Measurements from ENCODE around the gene EXOSC1. TPM values are rescaled to one million over a fixed set of nuclear protein-coding genes. Genes with fewer than 3 reads are reported as not detected.
"Not testable (repeated sequence)": the region's sequence is repeated elsewhere in the genome, so short reads cannot be mapped to it uniquely, and the experiment has no call there.

EXOSC1 gene
- total RNA-seq, 1 donor from 2014 or later: 34.2 TPM

DNA sequence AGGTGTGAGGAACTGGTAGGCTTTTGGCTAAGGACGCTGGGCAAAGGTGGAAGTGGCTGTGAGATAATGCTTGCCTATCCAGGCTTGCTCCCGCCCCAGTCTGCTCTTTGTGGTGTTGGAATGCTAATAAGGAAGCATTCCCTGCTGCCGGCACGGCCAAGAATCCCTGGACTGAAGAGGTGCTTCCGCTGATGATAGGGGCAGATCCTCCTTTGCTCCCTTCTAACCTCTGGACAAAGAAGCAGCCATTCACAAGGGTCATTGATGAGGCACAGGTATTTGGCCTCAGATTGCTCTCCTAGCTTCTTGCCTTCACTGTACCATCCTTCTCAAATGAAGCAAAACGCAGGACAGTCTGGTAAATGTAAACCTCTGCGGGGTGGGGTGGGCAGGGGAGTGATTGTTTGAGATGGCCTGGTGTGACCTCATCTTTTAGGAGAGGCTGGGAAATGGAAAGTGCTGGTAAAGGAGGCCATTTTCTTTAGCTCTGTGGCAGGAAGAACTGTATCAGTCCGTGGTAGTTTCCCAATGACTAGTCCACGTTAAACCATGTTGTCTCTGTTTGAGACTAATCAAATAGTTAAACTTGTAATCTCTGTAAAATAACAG lies 18.1 kb downstream of the EXOSC1 start:
- no peak for DNase-seq (ENCODE audit: low read depth)
- peak overlapping the region; percentile 98 for H3K4me3 ChIP-seq (ENCODE audit: low read depth, low read length)
- TF ChIP-seq, protein P1, sequence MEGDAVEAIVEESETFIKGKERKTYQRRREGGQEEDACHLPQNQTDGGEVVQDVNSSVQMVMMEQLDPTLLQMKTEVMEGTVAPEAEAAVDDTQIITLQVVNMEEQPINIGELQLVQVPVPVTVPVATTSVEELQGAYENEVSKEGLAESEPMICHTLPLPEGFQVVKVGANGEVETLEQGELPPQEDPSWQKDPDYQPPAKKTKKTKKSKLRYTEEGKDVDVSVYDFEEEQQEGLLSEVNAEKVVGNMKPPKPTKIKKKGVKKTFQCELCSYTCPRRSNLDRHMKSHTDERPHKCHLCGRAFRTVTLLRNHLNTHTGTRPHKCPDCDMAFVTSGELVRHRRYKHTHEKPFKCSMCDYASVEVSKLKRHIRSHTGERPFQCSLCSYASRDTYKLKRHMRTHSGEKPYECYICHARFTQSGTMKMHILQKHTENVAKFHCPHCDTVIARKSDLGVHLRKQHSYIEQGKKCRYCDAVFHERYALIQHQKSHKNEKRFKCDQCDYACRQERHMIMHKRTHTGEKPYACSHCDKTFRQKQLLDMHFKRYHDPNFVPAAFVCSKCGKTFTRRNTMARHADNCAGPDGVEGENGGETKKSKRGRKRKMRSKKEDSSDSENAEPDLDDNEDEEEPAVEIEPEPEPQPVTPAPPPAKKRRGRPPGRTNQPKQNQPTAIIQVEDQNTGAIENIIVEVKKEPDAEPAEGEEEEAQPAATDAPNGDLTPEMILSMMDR (conservative IDR thresholded peaks at IDR 0.05; ENCODE audit: low read depth, low read length): no peak

DNA sequence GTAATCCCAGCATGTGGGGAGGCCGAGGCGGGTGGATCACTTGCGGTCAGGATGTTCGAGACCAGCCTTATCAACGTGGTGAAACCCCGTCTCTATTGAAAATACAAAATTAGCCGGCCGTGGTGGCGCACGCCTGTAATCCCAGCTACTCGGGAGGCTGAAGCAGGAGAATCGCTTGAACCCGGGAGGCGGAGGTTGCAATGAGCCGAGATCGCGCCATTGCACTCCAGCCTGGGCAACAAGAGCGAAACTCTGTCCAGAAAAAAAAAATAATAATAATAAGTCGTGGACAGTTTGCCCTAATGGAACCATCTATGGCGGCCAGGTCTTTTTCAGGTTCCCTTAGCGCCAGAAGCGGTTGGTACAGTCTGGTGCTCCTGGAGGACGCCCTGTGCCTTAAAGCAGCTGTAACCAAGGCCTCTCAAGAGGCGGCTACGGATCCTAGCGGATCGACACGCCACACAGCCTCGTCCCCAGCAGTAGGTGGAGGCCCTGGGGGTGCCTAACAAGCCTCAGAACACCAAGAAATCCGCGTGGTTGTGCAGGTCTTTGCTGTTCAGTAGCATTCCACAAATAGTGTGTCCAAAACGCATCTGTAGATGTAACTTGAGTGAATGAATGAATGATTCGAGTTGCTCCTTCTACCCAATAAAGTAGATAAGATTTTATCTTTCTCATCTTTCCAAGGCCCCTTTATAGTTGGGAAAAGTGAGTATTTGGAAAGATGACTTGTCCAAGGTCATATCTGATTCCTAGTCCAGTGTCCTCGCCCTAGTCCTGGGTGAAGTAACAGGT lies 18.8 kb downstream of the EXOSC1 start:
- H3K4me3 ChIP-seq (ENCODE audit: low read depth, low read length): peak overlapping the region; percentile 98
- no peak for DNase-seq (ENCODE audit: low read depth)
- TF ChIP-seq, protein P1 (conservative IDR thresholded peaks at IDR 0.05; ENCODE audit: low read depth, low read length): no peak

DNA sequence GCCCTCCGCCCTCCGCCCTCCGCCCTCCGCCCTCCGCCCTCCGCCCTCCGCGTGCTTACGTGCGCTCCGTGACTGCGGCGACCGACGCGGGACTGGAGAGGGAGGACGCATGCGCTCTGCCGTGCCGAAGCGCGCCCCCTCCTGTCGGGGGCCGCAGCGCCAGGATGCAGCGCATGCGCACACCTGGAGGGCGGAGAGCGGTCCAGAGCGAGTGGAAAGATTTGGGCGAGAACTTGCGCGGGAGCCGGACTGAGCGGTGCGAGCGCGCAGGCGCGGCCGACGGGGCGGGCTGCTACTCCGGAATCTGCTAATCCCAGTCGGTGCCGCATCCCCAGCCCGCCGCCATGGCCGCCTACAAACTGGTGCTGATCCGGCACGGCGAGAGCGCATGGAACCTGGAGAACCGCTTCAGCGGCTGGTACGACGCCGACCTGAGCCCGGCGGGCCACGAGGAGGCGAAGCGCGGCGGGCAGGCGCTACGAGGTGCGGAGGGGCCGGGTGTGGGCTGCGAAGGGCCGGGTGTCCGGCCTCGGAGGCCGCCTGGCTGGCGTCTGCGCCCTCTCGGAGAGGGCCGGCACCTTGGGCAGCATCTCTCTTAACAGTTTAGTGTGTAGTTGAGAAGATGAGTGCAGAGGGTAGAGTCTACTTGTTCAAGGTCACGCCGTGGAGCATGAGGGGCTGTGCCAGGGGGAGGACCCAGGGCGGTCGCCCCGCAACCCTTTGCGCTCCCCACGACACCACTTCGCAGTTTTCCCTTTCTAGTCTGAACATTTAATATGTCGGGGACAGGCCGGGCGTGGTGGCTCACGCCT lies 19.6 kb downstream of the EXOSC1 start, which contains the start of gene PGAM1:
PGAM1 (plus strand) TSS at position 228 of the 812 bp plus-strand sequence; CDS start at position 345, 117 bp downstream.
- H3K4me3 ChIP-seq (ENCODE audit: low read depth, low read length): peak within 1 kb of the TSS; percentile 98
- TF ChIP-seq, protein P1 (conservative IDR thresholded peaks at IDR 0.05; ENCODE audit: low read depth, low read length): peak; percentile 64
- DNase-seq (ENCODE audit: low read depth): no peak

DNA sequence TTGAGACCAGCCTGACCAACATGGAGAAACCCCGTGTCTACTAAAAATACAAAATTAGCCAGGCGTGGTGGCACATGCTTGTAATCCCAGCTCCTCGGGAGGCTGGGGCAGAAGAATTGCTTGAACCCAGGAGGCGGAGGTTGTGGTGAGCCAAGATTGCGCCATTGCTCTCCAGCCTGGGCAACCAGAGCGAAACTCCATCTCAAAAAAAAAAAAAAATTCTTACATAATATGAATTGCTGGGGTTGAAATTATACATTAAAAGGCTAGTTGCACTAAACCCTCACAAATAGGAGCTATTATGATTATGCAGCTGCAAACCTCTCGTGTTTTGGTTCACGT lies 22.1 kb downstream of the EXOSC1 start:
- not testable (repeated sequence) for DNase-seq (ENCODE audit: low read depth); H3K4me3 ChIP-seq (ENCODE audit: low read depth, low read length)

DNA sequence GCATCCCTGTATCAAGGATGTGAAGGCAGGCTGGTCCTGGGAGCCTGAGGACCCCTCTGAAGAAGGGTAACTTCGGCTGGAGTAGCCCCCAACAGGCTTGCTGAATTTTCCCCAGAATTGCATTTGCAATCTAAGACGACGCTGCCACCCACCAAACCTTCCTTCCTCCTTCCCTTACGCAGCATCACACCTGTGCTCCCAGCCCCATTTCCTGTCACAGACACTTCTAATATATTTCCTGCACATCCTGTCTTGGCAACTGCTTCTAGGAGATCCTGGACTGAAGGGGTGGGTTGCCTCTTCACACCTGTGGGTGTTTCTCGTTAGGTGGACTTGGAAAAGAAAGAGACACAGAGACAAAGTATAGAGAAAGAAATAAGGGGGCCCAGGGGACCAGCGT lies 29.2 kb downstream of the EXOSC1 start:
- TF ChIP-seq, protein P1 (conservative IDR thresholded peaks at IDR 0.05; ENCODE audit: low read depth, low read length): no peak
- no peak overlapping the region for H3K4me3 ChIP-seq (ENCODE audit: low read depth, low read length)
- no peak for DNase-seq (ENCODE audit: low read depth)

DNA sequence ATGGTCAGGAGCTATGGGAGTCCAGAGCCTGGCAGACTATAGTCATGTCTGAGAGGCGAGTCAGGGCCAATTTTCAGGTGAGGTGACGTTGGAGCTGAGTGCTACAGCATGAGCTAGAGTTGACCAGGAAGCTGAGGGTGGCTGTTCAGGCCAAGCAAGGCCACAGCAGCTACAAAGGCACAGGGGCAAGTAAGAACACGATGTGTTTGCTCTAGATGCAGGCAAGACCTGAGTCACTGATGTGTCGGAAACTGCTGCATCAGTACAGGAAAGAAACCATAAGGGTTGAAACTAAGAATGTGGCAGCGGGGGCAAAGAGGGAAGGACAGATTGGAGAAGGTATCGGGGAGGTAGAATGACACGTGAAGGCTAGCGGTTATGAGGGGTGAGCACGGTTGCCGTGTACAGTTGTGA lies 32.9 kb downstream of the EXOSC1 start:
- TF ChIP-seq, protein P1 (conservative IDR thresholded peaks at IDR 0.05; ENCODE audit: low read depth, low read length): no peak
- H3K4me3 ChIP-seq (ENCODE audit: low read depth, low read length): no peak overlapping the region
- DNase-seq (ENCODE audit: low read depth): no peak

DNA sequence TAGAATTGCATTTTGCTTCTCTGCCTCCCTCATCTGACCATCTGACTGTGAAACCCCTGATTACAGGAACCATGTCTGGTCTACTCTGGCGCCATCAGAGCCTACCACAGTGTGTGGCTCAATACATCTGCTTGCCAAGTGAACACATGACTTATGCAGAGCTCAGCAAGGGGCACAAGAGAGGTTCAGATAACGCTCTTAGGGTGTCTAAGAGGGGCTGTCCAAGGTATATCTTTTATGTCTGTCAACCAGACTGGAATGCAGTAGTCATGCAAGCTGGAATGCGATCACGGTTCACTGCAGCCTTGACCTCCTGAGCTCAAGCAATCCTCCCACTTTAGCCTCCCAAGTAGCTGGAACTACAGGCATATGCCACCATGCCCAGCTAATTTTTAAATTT lies 34.4 kb downstream of the EXOSC1 start:
- DNase-seq (ENCODE audit: low read depth): no peak
- TF ChIP-seq, protein P1 (conservative IDR thresholded peaks at IDR 0.05; ENCODE audit: low read depth, low read length): no peak
- H3K4me3 ChIP-seq (ENCODE audit: low read depth, low read length): no peak overlapping the region

Measured in epithelial cell of proximal tubule (primary cell).